SU-DHL-6 (cell line): Measurements from ENCODE around the gene SLC22A23.

ENCODE experiments used
- H2AFZ ChIP-seq: fragments of 200-600 bp; sonication (generic); 2 replicates; pipeline ENCODE4 v1.6.1; 2014; ENCODE audit warnings: low read depth, mild to moderate bottlenecking, moderate library complexity, mixed read lengths, antibody characterized with exemption, low read length; ENCODE audit not compliant: severe bottlenecking
- H3F3A ChIP-seq: fragments of 200-600 bp; shearing (Covaris generic); 2 replicates; pipeline ENCODE4 v1.6.0; 2016; ENCODE audit warnings: antibody characterized with exemption, mild to moderate bottlenecking; ENCODE audit not compliant: insufficient read depth
- H3K27ac ChIP-seq: fragments of 200-600 bp; sonication (generic); 2 replicates; pipeline ENCODE4 v1.5.1; 2016; ENCODE audit warnings: low read depth, mild to moderate bottlenecking, low read length, moderate library complexity, mixed read lengths
- H3K27me3 ChIP-seq: fragments of 200-600 bp; sonication (generic), shearing (Covaris generic); 2 replicates; pipeline ENCODE4 v1.6.0; 2014; ENCODE audit warnings: mild to moderate bottlenecking, low read length
- H3K36me3 ChIP-seq: fragments of 200-600 bp; sonication (generic); 2 replicates; pipeline ENCODE4 v1.6.1; 2014; ENCODE audit warnings: mild to moderate bottlenecking, low read length, mixed read lengths
- H3K4me2 ChIP-seq: fragments of 300-600, 200-600 bp; shearing (Covaris generic), sonication (generic); 2 replicates; pipeline ENCODE4 v1.6.0; 2014; ENCODE audit warnings: low read length, low read depth, mild to moderate bottlenecking; ENCODE audit not compliant: poor library complexity, severe bottlenecking
- H3K4me3 ChIP-seq: fragments of 200-600 bp; sonication (generic); 2 replicates; pipeline ENCODE4 v1.5.1; 2014; ENCODE audit warnings: antibody characterized with exemption, low read length, mild to moderate bottlenecking, mixed read lengths; ENCODE audit not compliant: insufficient read depth, poor library complexity, severe bottlenecking
- H3K79me2 ChIP-seq: fragments of 200-600 bp; sonication (generic); 2 replicates; pipeline ENCODE4 v1.6.1; 2014; ENCODE audit warnings: mild to moderate bottlenecking, low read length, moderate library complexity; ENCODE audit not compliant: insufficient read depth
- H3K9ac ChIP-seq: fragments of 200-600 bp; sonication (generic); 2 replicates; pipeline ENCODE4 v1.7.0; 2014; ENCODE audit warnings: mild to moderate bottlenecking, low read length
- H3K9me2 ChIP-seq: fragments of 200-600 bp; sonication (generic); replicated peaks from 2 replicates; pipeline ENCODE4 v1.6.1; 2014; ENCODE audit warnings: low read length; ENCODE audit not compliant: insufficient read depth
- H3K9me3 ChIP-seq: fragments of 200-600 bp; sonication (generic); 2 replicates; pipeline ENCODE4 v1.6.1; 2014; ENCODE audit warnings: low read length, mixed read lengths; ENCODE audit not compliant: insufficient read depth
- H4K20me1 ChIP-seq: fragments of 200-600 bp; sonication (generic); 2 replicates; pipeline ENCODE4 v1.6.1; 2014; ENCODE audit warnings: low read depth, mild to moderate bottlenecking, antibody characterized with exemption, low read length, moderate library complexity, mixed read lengths
- CTCF ChIP-seq: fragments of 200-600 bp; sonication (generic); IDR thresholded peaks from one replicate; pipeline ENCODE4 v1.5.1; 2017; ENCODE audit warnings: antibody characterized with exemption, mild to moderate bottlenecking, low read length, moderate library complexity; ENCODE audit not compliant: insufficient read depth, poor library complexity, severe bottlenecking
- EZH2phosphoT487 ChIP-seq: fragments of 200-600 bp; sonication (generic), shearing (Covaris generic); conservative IDR thresholded peaks from 2 replicates; pipeline ENCODE4 v1.6.1; 2018; ENCODE audit warnings: mild to moderate bottlenecking, antibody characterized with exemption, low read length, moderate library complexity, mixed read lengths

SLC22A23 gene

GRCh38 chr6:3285732-3286131 lies 171.1 kb downstream of the SLC22A23 start:
- no peaks in the 10 kb centered on the region for H4K20me1 ChIP-seq
- H3K9ac ChIP-seq: no peak overlapping the region
- no peak overlapping the region for H2AFZ ChIP-seq
- no peak overlapping the region for H3K4me2 ChIP-seq
- H3K27me3 ChIP-seq: no peaks in the 10 kb centered on the region
- H3F3A ChIP-seq: no peaks in the 10 kb centered on the region
- no peak overlapping the region for H3K4me3 ChIP-seq
- TF ChIP-seq CTCF: no peak
- TF ChIP-seq EZH2phosphoT487: no peak
- H3K79me2 ChIP-seq: no peaks in the 10 kb centered on the region
- no peaks in the 10 kb centered on the region for H3K9me3 ChIP-seq
- no peaks in the 10 kb centered on the region for H3K36me3 ChIP-seq
- H3K27ac ChIP-seq: no peak overlapping the region
- H3K9me2 ChIP-seq: no peaks in the 10 kb centered on the region

DNA sequence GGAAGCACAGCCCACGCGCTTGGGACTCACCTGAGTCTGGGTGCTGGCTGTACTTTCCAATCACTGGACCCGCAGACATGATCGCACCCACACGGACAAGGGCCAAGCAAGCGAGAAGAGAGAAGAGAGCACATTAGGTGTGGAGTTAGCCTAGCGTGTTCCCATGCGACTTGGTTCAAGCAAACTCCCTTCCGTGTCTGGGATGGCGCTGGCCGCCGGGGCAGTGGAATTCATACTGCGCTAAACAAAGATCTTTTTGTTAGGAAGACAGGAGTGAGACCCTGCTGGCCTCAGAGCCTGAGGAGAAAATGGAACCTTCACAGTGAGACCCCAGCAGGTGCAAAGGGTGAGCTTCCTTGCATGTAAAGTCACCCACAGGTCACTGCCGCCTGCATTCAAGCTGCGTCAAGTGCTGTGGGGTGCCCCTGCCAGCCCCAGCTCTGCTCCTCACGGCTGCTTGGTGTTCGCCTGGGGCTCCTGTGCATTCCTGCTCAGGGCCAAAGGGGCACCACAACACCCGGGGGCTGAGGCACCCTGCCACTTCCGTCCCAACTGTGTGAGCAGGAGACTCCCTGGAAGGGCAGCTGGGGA lies 171.7 kb downstream of the SLC22A23 start:
- H4K20me1 ChIP-seq: no peaks in the 10 kb centered on the region
- H3K9me2 ChIP-seq: no peaks in the 10 kb centered on the region
- no peaks in the 10 kb centered on the region for H3K79me2 ChIP-seq
- H3K9ac ChIP-seq: no peak overlapping the region
- H3K4me3 ChIP-seq: no peak overlapping the region
- H3K9me3 ChIP-seq: no peaks in the 10 kb centered on the region
- H3F3A ChIP-seq: no peaks in the 10 kb centered on the region
- TF ChIP-seq EZH2phosphoT487: no peak
- no peak overlapping the region for H2AFZ ChIP-seq
- H3K4me2 ChIP-seq: no peak overlapping the region
- H3K27ac ChIP-seq: no peak overlapping the region
- no peaks in the 10 kb centered on the region for H3K36me3 ChIP-seq
- H3K27me3 ChIP-seq: no peaks in the 10 kb centered on the region

- H3K9me3 ChIP-seq: no peaks in the 10 kb centered on the region
- H3K27ac ChIP-seq: no peak overlapping the region
- peaks cover 3% of the 10 kb centered on the region; the same call in 1 of the 2 replicates for H3F3A ChIP-seq
- no peaks in the 10 kb centered on the region for H3K27me3 ChIP-seq
- no peaks in the 10 kb centered on the region for H4K20me1 ChIP-seq
- no peak overlapping the region for H3K4me2 ChIP-seq
- no peaks in the 10 kb centered on the region for H3K79me2 ChIP-seq
- H3K4me3 ChIP-seq: no peak overlapping the region
- TF ChIP-seq CTCF (no peak), EZH2phosphoT487 (no peak)
- no peaks in the 10 kb centered on the region for H3K36me3 ChIP-seq
- no peak overlapping the region for H3K9ac ChIP-seq
- H3K9me2 ChIP-seq: no peaks in the 10 kb centered on the region
- no peak overlapping the region for H2AFZ ChIP-seq
Measured at GRCh38 chr6:3284436-3284876, 172.4 kb downstream of the SLC22A23 start.

DNA sequence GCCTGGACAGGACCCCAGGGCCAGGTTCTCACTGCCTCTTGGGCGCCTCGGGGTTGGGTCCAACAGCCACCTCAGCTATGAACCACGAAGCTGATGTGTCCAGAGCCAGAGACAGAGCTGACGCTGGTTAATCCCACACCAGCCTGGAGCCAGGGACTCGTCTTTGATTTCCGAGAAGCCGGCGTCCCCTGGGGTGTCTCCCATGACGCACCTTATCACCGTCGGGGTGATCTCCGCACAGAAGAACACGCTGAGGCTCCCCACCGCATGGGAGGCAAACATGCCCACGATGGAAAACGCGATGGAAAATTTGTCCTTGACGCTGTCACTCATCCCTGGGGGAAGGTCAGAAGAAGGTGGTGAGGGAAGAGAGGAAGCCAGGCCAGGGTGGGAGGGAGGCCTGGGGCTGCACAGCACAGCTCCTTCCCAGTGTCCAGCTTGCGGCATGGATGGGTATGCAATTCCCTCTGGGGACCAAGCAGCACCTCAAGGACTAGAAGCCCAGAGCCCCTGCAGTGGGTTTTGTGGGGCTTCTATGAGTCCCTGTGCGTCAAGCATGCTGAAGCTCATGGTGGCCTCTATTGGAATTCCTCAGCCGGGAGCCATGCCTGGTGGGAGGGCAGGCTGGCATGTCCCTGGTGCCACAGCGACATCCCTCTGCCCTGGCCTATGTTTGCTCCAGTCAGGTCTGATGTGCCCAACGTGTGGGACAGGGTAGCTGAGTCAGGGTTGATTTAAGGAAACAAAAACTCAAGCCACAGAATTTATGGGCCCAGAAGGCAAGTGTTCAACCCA lies 173.0 kb downstream of the SLC22A23 start:
- H2AFZ ChIP-seq: no peak overlapping the region
- TF ChIP-seq CTCF (no peak), EZH2phosphoT487 (no peak)
- H3K4me3 ChIP-seq: no peak overlapping the region
- H3K27me3 ChIP-seq: no peaks in the 10 kb centered on the region
- H3K27ac ChIP-seq: no peak overlapping the region
- no peaks in the 10 kb centered on the region for H3K36me3 ChIP-seq
- no peak overlapping the region for H3K9ac ChIP-seq
- H3F3A ChIP-seq: peaks cover 4% of the 10 kb centered on the region; the same call in 1 of the 2 replicates
- H3K79me2 ChIP-seq: no peaks in the 10 kb centered on the region
- H3K9me3 ChIP-seq: no peaks in the 10 kb centered on the region
- H3K4me2 ChIP-seq: no peak overlapping the region
- no peaks in the 10 kb centered on the region for H3K9me2 ChIP-seq
- H4K20me1 ChIP-seq: no peaks in the 10 kb centered on the region
